NCI-H82 treated with DMSO at 0.1 percent for 48 hours (cell line): ENCODE measurements around the gene TDRD9.

Experiments
- DNase-seq: peaks from one replicate; lab custom pipeline; 2025; ENCODE audit not compliant: unreplicated experiment; lab: John Stamatoyannopoulos, UW

The TDRD9 gene

DNA sequence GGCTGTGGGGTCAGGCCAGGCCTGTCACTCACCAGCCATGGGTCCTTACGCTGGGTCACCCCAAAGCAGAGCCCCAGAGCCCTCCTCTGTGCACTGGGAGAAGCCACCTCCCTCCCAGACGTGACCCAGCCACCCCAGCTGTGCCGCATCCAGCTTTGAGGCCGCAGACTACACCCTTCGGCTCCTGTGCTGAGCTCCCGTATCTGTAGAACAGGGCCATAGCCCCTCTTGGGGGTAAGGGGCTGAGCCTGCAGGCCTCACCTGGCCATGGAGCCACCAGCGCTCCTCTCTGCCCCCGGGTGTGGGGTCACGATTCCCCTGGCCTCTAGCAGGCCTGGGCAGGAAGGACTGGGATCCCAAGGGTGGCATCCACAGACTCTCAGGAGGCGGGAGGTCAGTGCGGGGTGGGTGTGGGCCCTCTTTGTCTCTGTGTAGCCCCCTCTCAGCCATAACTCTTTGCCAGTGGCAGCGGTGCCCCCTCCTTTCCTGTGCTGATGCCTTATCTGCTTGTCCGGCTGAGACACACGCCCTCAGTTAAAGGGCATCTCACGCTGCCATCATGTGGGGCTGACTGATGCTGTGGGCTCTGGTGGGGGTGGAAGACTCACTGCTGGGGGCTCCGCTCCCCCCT is 173.5 kb downstream of the TDRD9 start:
- no peak for DNase-seq
